Activated CD8-positive, alpha-beta T cell treated with anti-CD3 and anti-CD28 coated beads for 36 hours (primary cell): Measurements from ENCODE around the gene RAB37. TPM values are rescaled to one million over a fixed set of nuclear protein-coding genes. Genes with fewer than 3 reads are reported as not detected.

Experiments
- ATAC-seq: fragments of 200-7000 bp; cut with Tn5 transposase; one replicate; pipeline ENCODE4 v1.10.0; 2021; ENCODE audit warnings: mild to moderate bottlenecking, moderate library complexity
- CTCF ChIA-PET: fragments of 350-600 bp; sonication (Branson Sonifier 250); formaldehyde crosslinking; loops from one replicate; lab custom pipeline; 2021; ENCODE audit warnings: antibody characterized with exemption; lab: Charles Lee
- POLR2A ChIA-PET: fragments of 350-600 bp; sonication (Branson Sonifier 250); formaldehyde crosslinking; loops from one replicate; lab custom pipeline; 2021; ENCODE audit warnings: antibody characterized with exemption; lab: Charles Lee
- DNase-seq: peaks from one replicate; pipeline ENCODE4 v3.0.0-alpha.2; 2020
- H3K27ac Mint-ChIP-seq: one replicate; pipeline ENCODE4 v1.8.0; 2021; ENCODE audit warnings: mild to moderate bottlenecking, mixed read lengths
- H3K27me3 Mint-ChIP-seq: one replicate; pipeline ENCODE4 v1.8.0; 2021; ENCODE audit warnings: mixed read lengths
- H3K36me3 Mint-ChIP-seq: one replicate; pipeline ENCODE4 v1.8.0; 2021; ENCODE audit warnings: low read depth, mixed read lengths
- H3K4me1 Mint-ChIP-seq: one replicate; pipeline ENCODE4 v1.8.0; 2021; ENCODE audit warnings: low read depth, mixed read lengths
- H3K4me3 Mint-ChIP-seq: one replicate; pipeline ENCODE4 v1.8.0; 2021; ENCODE audit warnings: mild to moderate bottlenecking, moderate library complexity, mixed read lengths
- H3K9me3 Mint-ChIP-seq: one replicate; pipeline ENCODE4 v1.8.0; 2021; ENCODE audit warnings: mixed read lengths
- CTCF ChIP-seq: fragments of 200-600 bp; IDR thresholded peaks from one replicate; pipeline ENCODE4 v1.8.0; 2022; ENCODE audit warnings: antibody characterized with exemption, mild to moderate bottlenecking
- intact Hi-C: fragments of 100-400 bp; cut with micrococcal nuclease; formaldehyde crosslinking; loops from one replicate; pipeline ENCODE4 v1.10.0; 2022
- total RNA-seq, 2 experiments: library from RNA; stranded (reverse); gene quantifications; one replicate each; pipeline ENCODE4 v1.2.3, GENCODE V29; 2021

The RAB37 gene
- 1 to 10 TPM; 6.6 to 6.7 TPM for total RNA-seq

DNA sequence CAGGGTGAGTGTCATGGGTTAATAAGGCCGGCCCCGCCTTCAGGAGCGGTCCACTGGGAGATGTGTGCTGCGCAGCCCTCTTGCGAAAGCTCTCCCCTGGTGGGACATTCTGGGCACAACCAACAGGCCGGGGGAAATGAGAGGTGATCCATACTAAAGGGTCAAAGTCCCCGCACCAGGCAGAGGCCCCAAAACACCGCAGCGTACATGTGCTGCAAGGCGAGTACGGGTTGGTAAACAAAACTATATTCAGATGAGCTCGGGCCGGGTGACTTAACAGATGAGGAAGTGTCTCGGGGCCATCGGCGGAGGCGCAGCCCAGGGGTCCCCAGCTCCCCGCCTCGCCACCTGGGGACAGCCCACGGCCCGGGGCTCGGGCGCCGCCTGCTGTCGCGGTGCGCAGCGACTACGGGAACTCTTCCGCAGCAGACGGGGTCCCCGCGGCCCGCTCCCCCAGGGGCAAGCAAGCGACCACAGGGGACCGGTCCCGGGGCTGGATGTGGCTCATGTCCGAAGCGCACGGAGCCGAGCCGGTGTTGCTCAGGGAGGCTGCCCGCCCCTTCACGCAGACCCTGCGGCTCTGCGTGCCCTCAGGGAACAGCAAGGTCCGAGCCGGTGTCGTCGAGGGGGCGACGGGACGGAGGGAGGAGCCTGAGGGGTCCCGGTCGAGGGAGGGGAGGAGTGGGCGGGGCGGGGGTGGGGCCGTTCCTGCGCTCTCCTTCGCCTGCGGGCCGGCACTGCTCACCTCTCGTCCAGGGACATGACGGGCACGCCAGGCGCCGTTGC lies at the start of gene RAB37:
Gene RAB37 (plus strand): TSS at position 744 of the 786 bp plus-strand sequence. CDS start 17 bp downstream, at position 761.
- intact Hi-C loops: loop anchor here (5.0 kb wide), 1 partner anchor 79 kb away; no protein-coding TSS in a partner anchor
- no peaks in the 10 kb centered on the region for H3K27me3 Mint-ChIP-seq
- POLR2A ChIA-PET: interaction anchor here (0.6 to 2.9 kb wide), 9 partner anchors 8 to 136 kb away, joined by 3 to 35 read pairs (median 5); partner anchors contain the start of genes FDXR and NHERF1
- peak; percentile 17 for ATAC-seq
- no peaks in the 10 kb centered on the region for H3K36me3 Mint-ChIP-seq
- peak; percentile 62 for DNase-seq
- CTCF ChIA-PET: interaction anchor here (0.6 to 8.1 kb wide), 34 partner anchors 9 to 279 kb away, joined by 3 to 207 read pairs (median 7); partner anchors contain the start of gene FDXR
- H3K4me3 Mint-ChIP-seq: peak within 1 kb of the TSS; percentile 78
- no peaks in the 10 kb centered on the region for H3K9me3 Mint-ChIP-seq
- peak; percentile 53 for TF ChIP-seq CTCF
- peak within 1 kb of the TSS; percentile 90 for H3K27ac Mint-ChIP-seq
- peaks cover 46% of the 10 kb centered on the region for H3K4me1 Mint-ChIP-seq

GRCh38 chr17:74687886-74688285 lies 49.2 kb upstream of the RAB37 start:
- intact Hi-C loops: no loop called here
- TF ChIP-seq CTCF: no peak
- CTCF ChIA-PET: interaction anchor here (1.6 to 2.0 kb wide), 2 partner anchors 10 to 30 kb away, joined by 4 to 5 read pairs; no protein-coding TSS in a partner anchor
- POLR2A ChIA-PET: no interaction called here
- Mint-ChIP-seq H3K36me3 (no peaks in the 10 kb centered on the region), H3K27me3 (peaks cover 2% of the 10 kb centered on the region), H3K9me3 (no peaks in the 10 kb centered on the region), H3K4me1 (peaks cover 4% of the 10 kb centered on the region), H3K4me3 (no peak overlapping the region), H3K27ac (no peak overlapping the region)
- ATAC-seq: no peak
- DNase-seq: no peak

- intact Hi-C loops: no loop called here
- DNase-seq (no peak), ATAC-seq (no peak)
- H3K36me3 Mint-ChIP-seq: no peaks in the 10 kb centered on the region
- peak overlapping the region; percentile 43 for H3K27ac Mint-ChIP-seq
- no peak overlapping the region for H3K4me3 Mint-ChIP-seq
- peaks cover 2% of the 10 kb centered on the region for H3K27me3 Mint-ChIP-seq
- ChIA-PET POLR2A (interaction anchor here (1.3 kb wide), 1 partner anchor 11 kb away, joined by 4 read pairs; no protein-coding TSS in a partner anchor), CTCF (interaction anchor here (1.0 to 2.3 kb wide), 4 partner anchors 18 to 48 kb away, joined by 3 to 9 read pairs (median 5); partner anchors contain the start of gene RAB37)
- no peak for TF ChIP-seq CTCF
- no peaks in the 10 kb centered on the region for H3K9me3 Mint-ChIP-seq
- peaks cover 4% of the 10 kb centered on the region for H3K4me1 Mint-ChIP-seq
Measured at GRCh38 chr17:74690409-74690825, 46.6 kb upstream of the RAB37 start.

DNA sequence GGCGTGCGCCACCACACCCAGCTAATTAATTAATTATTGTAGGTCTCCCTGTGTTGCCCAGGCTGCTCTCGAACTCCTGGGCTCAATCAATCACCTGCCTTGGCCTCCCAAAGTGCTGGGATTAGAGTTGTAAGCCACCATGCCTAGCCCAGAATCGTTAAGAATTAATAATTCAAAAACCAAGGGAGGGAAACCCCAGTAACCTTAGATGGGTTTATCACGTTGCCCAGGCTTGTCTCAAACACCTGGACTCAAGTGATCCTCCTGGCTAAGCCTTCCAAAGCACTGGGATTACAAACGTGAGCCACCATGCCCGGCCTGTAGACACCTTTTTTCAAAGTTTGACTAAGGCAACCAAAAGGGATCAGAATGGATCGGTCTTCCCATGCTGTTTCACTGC lies 45.9 kb upstream of the RAB37 start:
- H3K36me3 Mint-ChIP-seq: no peaks in the 10 kb centered on the region
- no peaks in the 10 kb centered on the region for H3K9me3 Mint-ChIP-seq
- peaks cover 2% of the 10 kb centered on the region for H3K27me3 Mint-ChIP-seq
- no peak for ATAC-seq
- intact Hi-C loops: no loop called here
- no peak for DNase-seq
- H3K4me1 Mint-ChIP-seq: peaks cover 4% of the 10 kb centered on the region
- POLR2A ChIA-PET: interaction anchor here (1.3 kb wide), 1 partner anchor 10 kb away, joined by 4 read pairs; no protein-coding TSS in a partner anchor
- CTCF ChIA-PET: interaction anchor here (1.0 to 2.3 kb wide), 3 partner anchors 34 to 47 kb away, joined by 3 to 9 read pairs (median 7); partner anchors contain the start of gene RAB37
- TF ChIP-seq CTCF: no peak
- no peak overlapping the region for H3K27ac Mint-ChIP-seq
- H3K4me3 Mint-ChIP-seq: no peak overlapping the region

DNA sequence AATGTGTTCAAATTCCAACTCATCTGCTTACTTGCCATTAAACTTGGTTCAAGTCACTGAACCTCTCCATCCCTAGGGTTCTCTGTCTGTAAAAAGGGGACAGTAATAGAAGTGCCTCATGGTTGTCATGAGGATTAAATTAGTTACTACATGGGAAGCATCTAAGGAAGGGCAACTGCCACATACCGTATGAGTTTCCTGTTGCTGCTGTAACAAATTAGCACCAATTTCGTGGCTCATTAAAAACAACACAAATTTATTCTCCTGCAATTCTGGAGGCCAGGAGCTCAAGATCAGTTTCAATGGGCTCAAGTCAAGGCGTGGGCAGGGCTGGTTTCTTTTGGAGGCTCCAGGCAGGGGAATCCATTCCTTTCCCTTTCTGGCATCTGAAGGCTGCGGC lies 43.0 kb upstream of the RAB37 start:
- intact Hi-C loops: no loop called here

More for the DNA sequence above, 43.0 kb upstream of the RAB37 start:
- no peak for ATAC-seq
- POLR2A ChIA-PET: no interaction called here
- CTCF ChIA-PET: no interaction called here
- DNase-seq: no peak
- peaks cover 2% of the 10 kb centered on the region for H3K27me3 Mint-ChIP-seq
- H3K4me1 Mint-ChIP-seq: no peaks in the 10 kb centered on the region
- no peak overlapping the region for H3K27ac Mint-ChIP-seq
- no peak overlapping the region for H3K4me3 Mint-ChIP-seq
- no peaks in the 10 kb centered on the region for H3K36me3 Mint-ChIP-seq
- no peak for TF ChIP-seq CTCF
- no peaks in the 10 kb centered on the region for H3K9me3 Mint-ChIP-seq
